Stomach (tissue), 9 donors: Measurements from ENCODE around the gene ZNF385D. TPM values are rescaled to one million over a fixed set of nuclear protein-coding genes. Genes with fewer than 3 reads are reported as not detected.

Experiments used
- DNase-seq, 2 donors: peaks; one replicate each; pipeline versions ENCODE4 v3.0.0 to v3.0.0-alpha.2; 2013 to 2019
- H3K27ac ChIP-seq, 5 donors: fragments of 200-600 bp in 4 of 5; sonication (generic) in 4 of 5; one replicate each; pipeline ENCODE4 v1.5.1; 2013 to 2019; ENCODE audit warnings: mild to moderate bottlenecking in 1 of 5, moderate library complexity in 1 of 5
- H3K27me3 ChIP-seq, 3 donors: fragments of 200-600 bp; sonication (generic); one replicate each; pipeline ENCODE4 v1.5.1; 2017 to 2019; ENCODE audit warnings: mixed run types in 1 of 3
- H3K36me3 ChIP-seq, 4 donors: fragments of 200-600 bp; sonication (generic); 1 replicate in 3 of 4; 2 replicates in 1 of 4; pipeline ENCODE4 v1.5.1; 2016 to 2019
- H3K4me1 ChIP-seq, 4 donors: fragments of 200-600 bp; sonication (generic); one replicate each; pipeline ENCODE4 v1.5.1; 2016 to 2019
- H3K4me3 ChIP-seq, 4 donors: fragments of 200-600 bp; sonication (generic) in 3 of 4; one replicate each; pipeline ENCODE4 v1.5.1; 2016 to 2019; ENCODE audit warnings: mild to moderate bottlenecking in 1 of 4
- H3K9me3 ChIP-seq, 4 donors: fragments of 200-600 bp; sonication (generic); one replicate each; pipeline ENCODE4 v1.5.1; 2016 to 2019
- CTCF ChIP-seq, 7 experiments: fragments of 450-650 bp in 4 of 7; fragments of 200-600 bp in 3 of 7; sonication (generic) in 3 of 7; IDR thresholded peaks; one replicate each; pipeline ENCODE4 v1.5.1; 2016 to 2019; ENCODE audit warnings: antibody characterized with exemption in 7 of 7, control low read depth in 2 of 7, mild to moderate bottlenecking in 1 of 7
- EP300 ChIP-seq: sonication (generic); formaldehyde crosslinking; IDR thresholded peaks from one replicate; pipeline ENCODE4 v1.6.1; 2017; ENCODE audit warnings: antibody characterized with exemption
- POLR2A ChIP-seq, 4 donors: fragments of 450-650 bp; IDR thresholded peaks; one replicate each; pipeline ENCODE4 v1.6.1; 2016; ENCODE audit warnings: antibody characterized with exemption in 4 of 4, control low read depth in 2 of 4, mild to moderate bottlenecking in 1 of 4, moderate library complexity in 1 of 4
- POLR2AphosphoS5 ChIP-seq, 3 donors: sonication (generic); formaldehyde crosslinking; IDR thresholded peaks; one replicate each; pipeline ENCODE4 v1.6.1; 2016; ENCODE audit warnings: antibody characterized with exemption in 3 of 3
- WGBS, 5 donors: extraction: QIAGEN DNeasy Blood & Tissue Kit in 3 of 5; methylation state at CpG; one replicate each; pipeline versions ENCODE4 v1.1.5 to v1.1.7; 2013 to 2018; 5-methylcytosine and 5-hydroxymethylcytosine counted together
- intact Hi-C: fragments of 100-400 bp; cut with DNase I; formaldehyde crosslinking; loops from one replicate; pipeline ENCODE4 v1.15.1; 2023; ENCODE audit warnings: low total_unique reads
- polyA plus RNA-seq, 3 donors: library from polyadenylated mRNA; stranded (reverse); fragments of 200-250 nt; gene quantifications; one replicate each; pipeline ENCODE4 v1.2.3, GENCODE V29; 2013
- total RNA-seq, 5 donors: library from RNA; depleted of rRNA; stranded (reverse); fragments of >200 nt; gene quantifications; one replicate each; pipeline versions ENCODE4 v1.1.0 to v1.2.3, GENCODE V29; 2014 to 2016
- donor health status: healthy with polysubstance abuse.
- donor health status: Bipolar disorder and iron deficiency.
- donor health status: healthy.

The ZNF385D gene
- total and polyA plus RNA-seq, 8 donors: 0.31 to 7.2 (median 0.98) TPM; not detected in 2

- Histone ChIP-seq H3K9me3 (no peaks in the 10 kb centered on the region), H3K27me3 (no peaks in the 10 kb centered on the region), H3K27ac (no peak overlapping the region), H3K36me3 (no peaks in the 10 kb centered on the region), H3K4me3 (no peak overlapping the region), H3K4me1 (no peaks in the 10 kb centered on the region)
- intact Hi-C loops: no loop called here
- WGBS, 5 donors: 78 to 85% (median 83%) methylated on average over 6 of the region's 6 CpGs
- no peak for DNase-seq
- TF ChIP-seq POLR2AphosphoS5 (IDR thresholded peaks at IDR 0.05): no peak
- no peak for TF ChIP-seq EP300
- TF ChIP-seq CTCF (IDR thresholded peaks at IDR 0.05): no peak
Measured at GRCh38 chr3:21599890-21600289, 151.1 kb downstream of the ZNF385D start.

DNA sequence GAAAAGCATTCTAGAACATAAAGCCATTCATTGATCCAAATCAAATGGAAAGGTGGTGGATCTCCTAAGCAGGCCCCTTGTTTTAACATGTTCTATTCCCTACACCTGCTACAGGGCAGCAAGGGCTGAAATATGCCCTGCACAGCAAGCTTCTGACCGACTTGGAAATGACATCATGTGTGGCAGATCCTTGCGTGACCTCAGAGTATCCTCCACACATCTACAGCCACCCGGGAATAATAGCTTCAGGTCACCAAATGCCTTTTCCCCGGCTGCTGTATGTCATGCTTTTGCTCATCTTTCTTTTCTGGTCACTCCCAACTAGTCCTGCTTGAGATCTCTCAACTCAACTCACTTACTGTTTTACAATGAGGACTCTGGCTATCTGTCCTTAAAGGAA lies 158.2 kb downstream of the ZNF385D start:
- no peak for DNase-seq
- intact Hi-C loops: no loop called here
- WGBS, 5 donors: 81 to 90% (median 87%) methylated on average over 4 of the region's 4 CpGs
- no peaks in the 10 kb centered on the region for H3K27me3 ChIP-seq
- no peak overlapping the region for H3K27ac ChIP-seq
- H3K4me1 ChIP-seq: no peaks in the 10 kb centered on the region
- H3K9me3 ChIP-seq: no peaks in the 10 kb centered on the region
- H3K36me3 ChIP-seq: no peaks in the 10 kb centered on the region
- TF ChIP-seq POLR2A (IDR thresholded peaks at IDR 0.05) (no peak), POLR2AphosphoS5 (IDR thresholded peaks at IDR 0.05) (no peak), EP300 (no peak), CTCF (IDR thresholded peaks at IDR 0.05) (no peak)
- H3K4me3 ChIP-seq: no peak overlapping the region

- H3K27ac ChIP-seq: no peak overlapping the region
- no peaks in the 10 kb centered on the region for H3K36me3 ChIP-seq
- no peaks in the 10 kb centered on the region for H3K4me1 ChIP-seq
- no peaks in the 10 kb centered on the region for H3K27me3 ChIP-seq
- no peak overlapping the region for H3K4me3 ChIP-seq
- intact Hi-C loops: no loop called here
- DNase-seq: no peak
- WGBS, 5 donors: 66 to 90% (median 84%) methylated on average over 1 of the region's 1 CpG
- TF ChIP-seq CTCF (IDR thresholded peaks at IDR 0.05) (no peak), EP300 (no peak), POLR2A (IDR thresholded peaks at IDR 0.05) (no peak), POLR2AphosphoS5 (IDR thresholded peaks at IDR 0.05) (no peak)
- no peaks in the 10 kb centered on the region for H3K9me3 ChIP-seq
Measured at GRCh38 chr3:21587894-21588293, 163.1 kb downstream of the ZNF385D start.

GRCh38 chr3:21585216-21585740 lies 165.7 kb downstream of the ZNF385D start:
- no peak for DNase-seq
- no peak overlapping the region for H3K27ac ChIP-seq
- no peak overlapping the region for H3K4me3 ChIP-seq
- H3K4me1 ChIP-seq: no peaks in the 10 kb centered on the region
- H3K36me3 ChIP-seq: no peaks in the 10 kb centered on the region
- H3K27me3 ChIP-seq: no peaks in the 10 kb centered on the region
- intact Hi-C loops: no loop called here
- TF ChIP-seq EP300: no peak
- no peak for TF ChIP-seq POLR2A (IDR thresholded peaks at IDR 0.05)
- TF ChIP-seq POLR2AphosphoS5 (IDR thresholded peaks at IDR 0.05): no peak
- no peak for TF ChIP-seq CTCF (IDR thresholded peaks at IDR 0.05)
- WGBS, 5 donors: 56 to 73% (median 65%) methylated on average over 3 of the region's 3 CpGs
- no peaks in the 10 kb centered on the region for H3K9me3 ChIP-seq
